ENCODE measurements around the gene NPC1L1.

The NPC1L1 gene

GRCh38 chr7:44541028-44541869 lies at the start of gene NPC1L1:
NPC1L1 (minus strand) TSS chr7:44541330; CDS start chr7:44541259, 71 bp downstream.
- TF ChIP-seq JUND (IDR thresholded peaks at IDR 0.05; ENCODE audit: low read depth), result no peak
- in situ Hi-C loops (cut with HindIII; ENCODE audit: low pct_unique_long_range_greater_than_20kb, low sequenced_read_pairs), result no loop called here
- DNase-seq (ENCODE audit: low read depth in 1 of 2, low spot score in 1 of 2), result no peak

GRCh38 chr7:44590910-44591309 lies 49.8 kb upstream of the NPC1L1 start:
- TF ChIP-seq JUND (IDR thresholded peaks at IDR 0.05; ENCODE audit: low read depth), result no peak
- in situ Hi-C loops (cut with HindIII; ENCODE audit: low pct_unique_long_range_greater_than_20kb, low sequenced_read_pairs), result no loop called here
- DNase-seq (ENCODE audit: low read depth in 1 of 2, low spot score in 1 of 2), result no peak

GRCh38 chr7:44587843-44588711 lies 46.9 kb upstream of the NPC1L1 start:
- DNase-seq (ENCODE audit: low read depth in 1 of 2, low spot score in 1 of 2), result peak in 1 of 2 experiments; percentile 80
- TF ChIP-seq JUND (IDR thresholded peaks at IDR 0.05; ENCODE audit: low read depth), result no peak
- in situ Hi-C loops (cut with HindIII; ENCODE audit: low pct_unique_long_range_greater_than_20kb, low sequenced_read_pairs), result no loop called here

- DNase-seq (ENCODE audit: low read depth in 1 of 2, low spot score in 1 of 2), result no peak
- TF ChIP-seq JUND (IDR thresholded peaks at IDR 0.05; ENCODE audit: low read depth), result no peak
- in situ Hi-C loops (cut with HindIII; ENCODE audit: low pct_unique_long_range_greater_than_20kb, low sequenced_read_pairs), result no loop called here
Measured at GRCh38 chr7:44583146-44583865, 42.2 kb upstream of the NPC1L1 start.

- no peak for TF ChIP-seq JUND (IDR thresholded peaks at IDR 0.05; ENCODE audit: low read depth)
- in situ Hi-C loops (cut with HindIII; ENCODE audit: low pct_unique_long_range_greater_than_20kb, low sequenced_read_pairs), result no loop called here
- DNase-seq (ENCODE audit: low read depth in 1 of 2, low spot score in 1 of 2), result peak; percentile 99
Measured at GRCh38 chr7:44581879-44582603, 40.9 kb upstream of the NPC1L1 start, which contains the start of gene TMED4. TMED4 (minus strand) TSS chr7:44582231; CDS start chr7:44582206, 25 bp downstream.

GRCh38 chr7:44580945-44581878 lies 40.1 kb upstream of the NPC1L1 start:
- in situ Hi-C loops (cut with HindIII; ENCODE audit: low pct_unique_long_range_greater_than_20kb, low sequenced_read_pairs), result no loop called here
- peak in 1 of 2 experiments; percentile 34 for DNase-seq (ENCODE audit: low read depth in 1 of 2, low spot score in 1 of 2)
- no peak for TF ChIP-seq JUND (IDR thresholded peaks at IDR 0.05; ENCODE audit: low read depth)

GRCh38 chr7:44576228-44576627 lies 35.1 kb upstream of the NPC1L1 start:
- no peak for TF ChIP-seq JUND (IDR thresholded peaks at IDR 0.05; ENCODE audit: low read depth)
- in situ Hi-C loops (cut with HindIII; ENCODE audit: low pct_unique_long_range_greater_than_20kb, low sequenced_read_pairs), result no loop called here
- no peak for DNase-seq (ENCODE audit: low read depth in 1 of 2, low spot score in 1 of 2)

GRCh38 chr7:44575054-44575453 lies 33.9 kb upstream of the NPC1L1 start:
- DNase-seq (ENCODE audit: low read depth in 1 of 2, low spot score in 1 of 2), result no peak
- in situ Hi-C loops (cut with HindIII; ENCODE audit: low pct_unique_long_range_greater_than_20kb, low sequenced_read_pairs), result no loop called here
- TF ChIP-seq JUND (IDR thresholded peaks at IDR 0.05; ENCODE audit: low read depth), result no peak

GRCh38 chr7:44574287-44574872 lies 33.2 kb upstream of the NPC1L1 start:
- in situ Hi-C loops (cut with HindIII; ENCODE audit: low pct_unique_long_range_greater_than_20kb, low sequenced_read_pairs), result no loop called here
- TF ChIP-seq JUND (IDR thresholded peaks at IDR 0.05; ENCODE audit: low read depth), result no peak
- no peak for DNase-seq (ENCODE audit: low read depth in 1 of 2, low spot score in 1 of 2)

- TF ChIP-seq JUND (IDR thresholded peaks at IDR 0.05; ENCODE audit: low read depth), result no peak
- in situ Hi-C loops (cut with HindIII; ENCODE audit: low pct_unique_long_range_greater_than_20kb, low sequenced_read_pairs), result no loop called here
- peak; percentile 96 to 97 for DNase-seq (ENCODE audit: low read depth in 1 of 2, low spot score in 1 of 2)
Measured at GRCh38 chr7:44573464-44574286, 32.5 kb upstream of the NPC1L1 start, which contains the start of gene DDX56. DDX56 (minus strand) TSS chr7:44573908; CDS start chr7:44573895, 13 bp downstream.

Data from T47D (cell line).